ENCODE data around the gene CD248. TPM values are rescaled to one million over a fixed set of nuclear protein-coding genes. Genes with fewer than 3 reads are reported as not detected.

The CD248 gene
- total RNA-seq, 1 experiment from 2014 or later = 0.15 TPM

DNA sequence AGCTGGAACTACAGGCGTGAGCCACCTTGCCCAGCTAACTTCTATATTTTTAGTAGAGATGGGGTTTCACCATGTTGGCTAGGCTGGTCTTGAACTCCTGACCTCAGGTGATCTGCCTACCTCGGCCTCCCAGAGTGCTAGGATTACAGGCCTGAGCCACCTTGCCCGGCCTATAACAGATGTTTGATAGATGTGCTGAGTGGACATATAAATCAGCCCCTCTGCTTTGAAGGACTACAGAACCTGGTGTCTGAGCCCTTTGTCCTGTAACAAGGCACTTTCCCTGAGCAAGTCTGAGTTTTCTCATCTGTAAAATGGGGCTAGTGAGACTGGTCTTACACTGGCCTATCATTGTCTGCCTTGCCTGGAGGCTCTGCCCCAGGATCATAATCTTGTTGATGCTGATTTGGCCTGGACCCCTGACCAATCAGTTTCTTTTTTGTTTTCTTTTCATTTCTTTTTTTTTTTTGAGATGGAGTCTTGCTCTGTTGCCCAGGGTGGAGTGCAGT, 12.4 kb upstream of the CD248 start:
- no peak for ATAC-seq
- in situ Hi-C loops (cut with HindIII; ENCODE audit: low pct_unique_long_range_greater_than_20kb, low sequenced_read_pairs) = no loop called here
- ChIA-PET POLR2A (no interaction called here), CTCF (interaction anchor here (0.7 to 1.2 kb wide), 3 partner anchors 17 to 31 kb away, joined by 5 to 15 read pairs (median 5); no protein-coding TSS in a partner anchor)
- Histone ChIP-seq H3K27me3 (ENCODE audit: control insufficient read depth, insufficient read depth, low read length) (no peaks in the 10 kb centered on the region), H3K4me1 (ENCODE audit: control insufficient read depth, insufficient read depth, low read length) (peaks cover 18% of the 10 kb centered on the region), H3K36me3 (ENCODE audit: control insufficient read depth, insufficient read depth, low read length) (no peaks in the 10 kb centered on the region), H3K9me3 (ENCODE audit: control insufficient read depth, insufficient read depth, low read depth, low read length) (no peaks in the 10 kb centered on the region), H3K4me3 (ENCODE audit: low read depth in 2 of 2, low read length in 2 of 2) (no peak overlapping the region), H3K27ac (ENCODE audit: low read length) (no peak overlapping the region)
- intact Hi-C loops (cut with micrococcal nuclease; ENCODE audit: unreplicated experiment) = loop anchor here (2.0 kb wide), 1 partner anchor 16 kb away; no protein-coding TSS in a partner anchor
- BruUV-seq (replicated peaks) = no TSS peak
- TF ChIP-seq, protein P1, sequence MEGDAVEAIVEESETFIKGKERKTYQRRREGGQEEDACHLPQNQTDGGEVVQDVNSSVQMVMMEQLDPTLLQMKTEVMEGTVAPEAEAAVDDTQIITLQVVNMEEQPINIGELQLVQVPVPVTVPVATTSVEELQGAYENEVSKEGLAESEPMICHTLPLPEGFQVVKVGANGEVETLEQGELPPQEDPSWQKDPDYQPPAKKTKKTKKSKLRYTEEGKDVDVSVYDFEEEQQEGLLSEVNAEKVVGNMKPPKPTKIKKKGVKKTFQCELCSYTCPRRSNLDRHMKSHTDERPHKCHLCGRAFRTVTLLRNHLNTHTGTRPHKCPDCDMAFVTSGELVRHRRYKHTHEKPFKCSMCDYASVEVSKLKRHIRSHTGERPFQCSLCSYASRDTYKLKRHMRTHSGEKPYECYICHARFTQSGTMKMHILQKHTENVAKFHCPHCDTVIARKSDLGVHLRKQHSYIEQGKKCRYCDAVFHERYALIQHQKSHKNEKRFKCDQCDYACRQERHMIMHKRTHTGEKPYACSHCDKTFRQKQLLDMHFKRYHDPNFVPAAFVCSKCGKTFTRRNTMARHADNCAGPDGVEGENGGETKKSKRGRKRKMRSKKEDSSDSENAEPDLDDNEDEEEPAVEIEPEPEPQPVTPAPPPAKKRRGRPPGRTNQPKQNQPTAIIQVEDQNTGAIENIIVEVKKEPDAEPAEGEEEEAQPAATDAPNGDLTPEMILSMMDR (IDR thresholded peaks at IDR 0.05) = no peak
- no peak for TF ChIP-seq SIN3A (IDR thresholded peaks at IDR 0.05; ENCODE audit: borderline replicate concordance, insufficient read depth, low read depth, low read length)
- no peak for TF ChIP-seq TCF7L2 (IDR thresholded peaks at IDR 0.05; ENCODE audit: low read depth, low read length)
- TF ChIP-seq POLR2AphosphoS5 (IDR thresholded peaks at IDR 0.05; ENCODE audit: low read depth, low read length) = no peak
- TF ChIP-seq, protein P2, sequence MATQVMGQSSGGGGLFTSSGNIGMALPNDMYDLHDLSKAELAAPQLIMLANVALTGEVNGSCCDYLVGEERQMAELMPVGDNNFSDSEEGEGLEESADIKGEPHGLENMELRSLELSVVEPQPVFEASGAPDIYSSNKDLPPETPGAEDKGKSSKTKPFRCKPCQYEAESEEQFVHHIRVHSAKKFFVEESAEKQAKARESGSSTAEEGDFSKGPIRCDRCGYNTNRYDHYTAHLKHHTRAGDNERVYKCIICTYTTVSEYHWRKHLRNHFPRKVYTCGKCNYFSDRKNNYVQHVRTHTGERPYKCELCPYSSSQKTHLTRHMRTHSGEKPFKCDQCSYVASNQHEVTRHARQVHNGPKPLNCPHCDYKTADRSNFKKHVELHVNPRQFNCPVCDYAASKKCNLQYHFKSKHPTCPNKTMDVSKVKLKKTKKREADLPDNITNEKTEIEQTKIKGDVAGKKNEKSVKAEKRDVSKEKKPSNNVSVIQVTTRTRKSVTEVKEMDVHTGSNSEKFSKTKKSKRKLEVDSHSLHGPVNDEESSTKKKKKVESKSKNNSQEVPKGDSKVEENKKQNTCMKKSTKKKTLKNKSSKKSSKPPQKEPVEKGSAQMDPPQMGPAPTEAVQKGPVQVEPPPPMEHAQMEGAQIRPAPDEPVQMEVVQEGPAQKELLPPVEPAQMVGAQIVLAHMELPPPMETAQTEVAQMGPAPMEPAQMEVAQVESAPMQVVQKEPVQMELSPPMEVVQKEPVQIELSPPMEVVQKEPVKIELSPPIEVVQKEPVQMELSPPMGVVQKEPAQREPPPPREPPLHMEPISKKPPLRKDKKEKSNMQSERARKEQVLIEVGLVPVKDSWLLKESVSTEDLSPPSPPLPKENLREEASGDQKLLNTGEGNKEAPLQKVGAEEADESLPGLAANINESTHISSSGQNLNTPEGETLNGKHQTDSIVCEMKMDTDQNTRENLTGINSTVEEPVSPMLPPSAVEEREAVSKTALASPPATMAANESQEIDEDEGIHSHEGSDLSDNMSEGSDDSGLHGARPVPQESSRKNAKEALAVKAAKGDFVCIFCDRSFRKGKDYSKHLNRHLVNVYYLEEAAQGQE (IDR thresholded peaks at IDR 0.05; ENCODE audit: insufficient read depth in 1 of 2, low read depth in 2 of 2, low read length in 1 of 2) = no peak
- DNase-seq (ENCODE audit: low read depth, low spot score) = no peak

DNA sequence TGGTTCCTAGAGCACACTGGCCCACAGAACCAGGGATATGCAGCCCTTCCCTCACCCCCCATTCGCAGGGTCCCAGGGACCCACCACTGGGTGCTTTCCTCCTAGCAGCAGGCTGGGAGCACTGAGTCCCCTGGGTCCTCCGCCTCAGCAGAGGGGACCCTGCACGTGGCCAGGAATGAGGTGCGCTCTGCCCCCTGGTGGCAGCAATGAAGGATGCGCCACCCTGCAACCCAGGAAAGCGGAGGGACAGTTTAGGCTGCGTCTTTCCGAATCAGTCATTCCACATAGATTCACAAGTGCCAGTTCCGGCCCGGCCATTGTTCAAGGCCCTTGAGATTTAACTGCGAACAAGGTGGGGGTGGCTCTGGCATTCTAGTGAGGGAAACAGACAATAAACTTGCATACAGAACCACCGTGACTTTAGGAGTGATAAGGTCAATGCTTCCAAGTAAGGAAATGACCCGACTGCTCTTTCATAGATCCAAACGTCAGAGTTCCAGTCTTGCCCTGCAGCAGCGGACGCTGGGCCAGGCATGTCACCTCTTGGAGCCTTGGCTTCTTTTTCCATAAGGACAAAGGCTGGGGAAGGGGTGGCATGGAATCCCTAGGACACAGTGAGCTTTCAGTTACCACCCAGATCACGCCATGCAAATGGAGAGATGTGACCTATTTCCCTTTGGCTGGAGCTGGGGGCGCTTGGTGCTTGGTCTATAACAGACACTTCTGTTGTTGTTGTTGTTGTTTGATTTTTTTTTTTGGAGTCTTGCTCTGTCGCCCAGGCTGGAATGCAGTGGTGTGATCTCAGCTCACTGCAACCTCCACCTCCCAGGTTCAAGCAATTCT, 11.7 kb upstream of the CD248 start:
- TF ChIP-seq SIN3A (IDR thresholded peaks at IDR 0.05; ENCODE audit: borderline replicate concordance, insufficient read depth, low read depth, low read length) (peak; percentile 25; the same call in 1 of the 2 replicates), POLR2AphosphoS5 (IDR thresholded peaks at IDR 0.05; ENCODE audit: low read depth, low read length) (0 out of 2 replicates have a peak, but pooled peaks have one; percentile 53), TCF7L2 (IDR thresholded peaks at IDR 0.05; ENCODE audit: low read depth, low read length) (peak; percentile 59; the same call in 1 of the 2 replicates)
- TF ChIP-seq, protein P2 (IDR thresholded peaks at IDR 0.05; ENCODE audit: insufficient read depth in 1 of 2, low read depth in 2 of 2, low read length in 1 of 2) = no peak
- TF ChIP-seq, protein P1 (IDR thresholded peaks at IDR 0.05) = peak; percentile 99
- Histone ChIP-seq H3K36me3 (ENCODE audit: control insufficient read depth, insufficient read depth, low read length) (no peaks in the 10 kb centered on the region), H3K27me3 (ENCODE audit: control insufficient read depth, insufficient read depth, low read length) (no peaks in the 10 kb centered on the region), H3K4me1 (ENCODE audit: control insufficient read depth, insufficient read depth, low read length) (peaks cover 18% of the 10 kb centered on the region), H3K4me3 (ENCODE audit: low read depth in 2 of 2, low read length in 2 of 2) (peak overlapping the region in 1 of 2 experiments; percentile 6; a peak in 2 of 4 replicates), H3K9me3 (ENCODE audit: control insufficient read depth, insufficient read depth, low read depth, low read length) (no peaks in the 10 kb centered on the region), H3K27ac (ENCODE audit: low read length) (peak overlapping the region; percentile 9; the same call in 1 of the 2 replicates)
- ChIA-PET POLR2A (no interaction called here), CTCF (interaction anchor here (1.1 to 1.2 kb wide), 2 partner anchors 16 to 19 kb away, joined by 5 to 15 read pairs; no protein-coding TSS in a partner anchor)
- DNase-seq (ENCODE audit: low read depth, low spot score) (peak; percentile 72), ATAC-seq (peak; percentile 89)
- BruUV-seq (replicated peaks) = no TSS peak
- in situ Hi-C loops (cut with HindIII; ENCODE audit: low pct_unique_long_range_greater_than_20kb, low sequenced_read_pairs) = no loop called here
- intact Hi-C loops (cut with micrococcal nuclease; ENCODE audit: unreplicated experiment) = loop anchor here (2.0 kb wide), 1 partner anchor 16 kb away; no protein-coding TSS in a partner anchor

All from Panc1 (cell line).